Liver (tissue), 9 donors: ENCODE measurements around the gene FAM131C. TPM values are rescaled to one million over a fixed set of nuclear protein-coding genes. Genes with fewer than 3 reads are reported as not detected.
"Not testable (repeated sequence)": the region's sequence is repeated elsewhere in the genome, so short reads cannot be mapped to it uniquely, and the experiment has no call there.

Source experiments
- DNase-seq: peaks from one replicate; pipeline ENCODE4 v3.0.0-alpha.2; 2017; ENCODE audit warnings: low spot score
- H3K27ac ChIP-seq, 2 donors: one replicate each; pipeline ENCODE4 v1.7.0; 2013; ENCODE audit warnings: inconsistent platforms in 2 of 2, low read length in 2 of 2, control low read depth in 1 of 2, low read depth in 1 of 2, mild to moderate bottlenecking in 1 of 2
- H3K27me3 ChIP-seq, 4 donors: one replicate each; pipeline versions ENCODE4 v1.6.1 to v1.7.0; 2013; ENCODE audit warnings: low read length in 3 of 4, inconsistent platforms in 1 of 4, mild to moderate bottlenecking in 1 of 4, moderate library complexity in 1 of 4; ENCODE audit not compliant: control insufficient read depth in 4 of 4, insufficient read depth in 4 of 4
- H3K36me3 ChIP-seq, 4 donors: one replicate each; pipeline versions ENCODE4 v1.6.1 to v1.7.0; 2013; ENCODE audit warnings: low read length in 3 of 4, mild to moderate bottlenecking in 3 of 4, low read depth in 1 of 4, moderate library complexity in 1 of 4; ENCODE audit not compliant: control insufficient read depth in 4 of 4, insufficient read depth in 3 of 4
- H3K4me1 ChIP-seq, 4 donors: one replicate each; pipeline versions ENCODE4 v1.6.1 to v1.7.0; 2013; ENCODE audit warnings: low read length in 3 of 4, mild to moderate bottlenecking in 3 of 4, moderate library complexity in 1 of 4; ENCODE audit not compliant: control insufficient read depth in 4 of 4, insufficient read depth in 4 of 4
- H3K4me3 ChIP-seq, 3 donors: one replicate each; pipeline versions ENCODE4 v1.6.1 to v1.7.0; 2013; ENCODE audit warnings: low read length in 3 of 3, control low read depth in 1 of 3, low read depth in 1 of 3, mild to moderate bottlenecking in 1 of 3
- H3K9ac ChIP-seq, 2 donors: one replicate each; pipeline ENCODE4 v1.7.0; 2013; ENCODE audit warnings: low read length in 2 of 2, mild to moderate bottlenecking in 2 of 2, moderate library complexity in 2 of 2, control low read depth in 1 of 2, low read depth in 1 of 2
- H3K9me3 ChIP-seq, 4 donors: one replicate each; pipeline versions ENCODE4 v1.6.1 to v1.7.0; 2013; ENCODE audit warnings: low read length in 3 of 4; ENCODE audit not compliant: control insufficient read depth in 4 of 4
- EGR1 ChIP-seq, 2 donors: IDR thresholded peaks; 2 replicates each; pipeline ENCODE4 v1.6.1; 2016 to 2018; ENCODE audit warnings: antibody characterized with exemption in 2 of 2, low read depth in 2 of 2
- FOXA2 ChIP-seq: IDR thresholded peaks from 2 replicates; pipeline ENCODE4 v1.6.1; 2016; ENCODE audit warnings: antibody characterized with exemption
- HNF4A ChIP-seq, 2 donors: conservative IDR thresholded peaks; 2 replicates each; pipeline ENCODE4 v1.6.1; 2016; ENCODE audit warnings: antibody characterized with exemption in 2 of 2, mild to moderate bottlenecking in 2 of 2
- HNF4G ChIP-seq: IDR thresholded peaks from 2 replicates; pipeline ENCODE4 v1.6.1; 2016; ENCODE audit warnings: antibody characterized with exemption
- JUND ChIP-seq, 2 donors: IDR thresholded peaks; 2 replicates each; pipeline ENCODE4 v1.6.1; 2016; ENCODE audit warnings: antibody characterized with exemption in 2 of 2
- NR2F2 ChIP-seq: IDR thresholded peaks from 2 replicates; pipeline ENCODE4 v1.6.1; 2016; ENCODE audit warnings: antibody characterized with exemption
- RAD21 ChIP-seq, 2 donors: IDR thresholded peaks; 2 replicates each; pipeline ENCODE4 v1.6.1; 2016; ENCODE audit warnings: antibody characterized with exemption in 2 of 2, mild to moderate bottlenecking in 2 of 2
- RXRA ChIP-seq, 2 donors: IDR thresholded peaks; 2 replicates each; pipeline ENCODE4 v1.6.1; 2017 to 2018; ENCODE audit warnings: antibody characterized with exemption in 2 of 2, mild to moderate bottlenecking in 1 of 2
- SP1 ChIP-seq: IDR thresholded peaks from 2 replicates; pipeline ENCODE4 v1.6.1; 2018; ENCODE audit warnings: antibody characterized with exemption, mild to moderate bottlenecking
- TAF1 ChIP-seq: conservative IDR thresholded peaks from 2 replicates; pipeline ENCODE4 v1.6.1; 2016; ENCODE audit warnings: antibody characterized with exemption, mild to moderate bottlenecking
- WGBS: extraction: QIAGEN DNeasy Blood & Tissue Kit; methylation state at CpG from one replicate; pipeline ENCODE4 v1.1.7; 2013; 5-methylcytosine and 5-hydroxymethylcytosine counted together
- polyA plus RNA-seq, 2 donors: library from polyadenylated mRNA; stranded (reverse) in 1 of 2; unstranded in 1 of 2; fragments of 200-250 nt in 1 of 2; fragments of >200 nt in 1 of 2; fragmentation: Nextera tagmentation in 1 of 2; extraction: Ambion mirVana in 1 of 2; gene quantifications; one replicate each; pipeline versions ENCODE4 v1.2.1 to v1.2.3, GENCODE V29; 2013 to 2015
- total RNA-seq, 2 donors: library from RNA; depleted of rRNA; stranded (reverse); fragments of >200 nt; gene quantifications; one replicate each; pipeline ENCODE4 v1.2.3, GENCODE V29; 2014
- TF ChIP-seq, protein P1 (sequence below): IDR thresholded peaks from 2 replicates; pipeline ENCODE4 v1.6.1; 2016; ENCODE audit warnings: antibody characterized with exemption
- TF ChIP-seq, protein P2 (sequence below): IDR thresholded peaks from 2 replicates; pipeline ENCODE4 v1.6.1; 2016; ENCODE audit warnings: antibody characterized with exemption
- TF ChIP-seq, protein P3 (sequence below): IDR thresholded peaks from 2 replicates; pipeline ENCODE4 v1.6.1; 2016; ENCODE audit warnings: antibody characterized with exemption
- TF ChIP-seq, protein P4 (sequence below): IDR thresholded peaks from 2 replicates; pipeline ENCODE4 v1.6.1; 2016; ENCODE audit warnings: antibody characterized with exemption, mild to moderate bottlenecking
- TF ChIP-seq, protein P5 (sequence below): fragments of 150-350 bp; IDR thresholded peaks from 2 replicates; pipeline ENCODE4 v1.5.1; 2017; ENCODE audit warnings: improper control_type of control experiment, low read depth, low read length; ENCODE audit not compliant: missing input control
- donor health status: healthy.
- donor health status: healthy.
- donor health status: healthy.
- donor health status: healthy.
- donor health status: healthy.

FAM131C gene
- total and polyA plus RNA-seq, 4 donors: 0.05 to 0.92 TPM; not detected in 2

DNA sequence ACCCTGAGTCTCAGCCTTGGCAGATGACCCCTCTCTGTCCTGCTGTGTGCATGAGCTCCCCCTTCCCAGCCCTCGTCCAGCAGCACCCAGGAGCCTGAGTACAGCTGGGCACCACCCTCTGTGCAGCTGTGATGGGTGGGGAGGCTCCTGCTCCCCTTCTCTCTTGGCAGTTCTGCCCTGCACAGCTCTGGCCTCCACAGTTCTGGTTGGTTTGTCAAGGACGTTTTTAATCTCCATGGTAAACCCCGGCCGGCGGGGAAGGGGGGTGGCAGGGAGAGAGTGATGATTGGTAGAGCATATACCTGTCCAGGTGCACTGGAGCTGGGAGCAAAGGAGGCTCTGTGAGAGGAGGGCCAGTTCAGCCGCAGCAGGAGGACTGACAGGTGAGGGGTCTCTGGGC lies 51.8 kb downstream of the FAM131C start, which contains the start of gene CLCNKA:
Gene CLCNKA (plus strand): TSS at position 356 of the 400 bp plus-strand sequence. CDS start 584 bp downstream, outside the sequence.
- no peaks in the 10 kb centered on the region for H3K9me3 ChIP-seq
- no peaks in the 10 kb centered on the region for H3K27me3 ChIP-seq
- H3K4me1 ChIP-seq: peaks cover 3 to 25% (median 22%) of the 10 kb centered on the region in 4 donors
- peak within 1 kb of the TSS; percentile 39 to 64 for H3K27ac ChIP-seq
- H3K36me3 ChIP-seq: no peaks in the 10 kb centered on the region
- H3K9ac ChIP-seq: no peak within 1 kb of the TSS
- TF ChIP-seq NR2F2 (no peak), SP1 (no peak), HNF4A (conservative IDR thresholded peaks at IDR 0.05) (no peak), RXRA (IDR thresholded peaks at IDR 0.05) (no peak), JUND (IDR thresholded peaks at IDR 0.05) (no peak), HNF4G (no peak), EGR1 (IDR thresholded peaks at IDR 0.05; ENCODE audit: low read depth in 2 of 2) (no peak)
- TF ChIP-seq, protein P1, sequence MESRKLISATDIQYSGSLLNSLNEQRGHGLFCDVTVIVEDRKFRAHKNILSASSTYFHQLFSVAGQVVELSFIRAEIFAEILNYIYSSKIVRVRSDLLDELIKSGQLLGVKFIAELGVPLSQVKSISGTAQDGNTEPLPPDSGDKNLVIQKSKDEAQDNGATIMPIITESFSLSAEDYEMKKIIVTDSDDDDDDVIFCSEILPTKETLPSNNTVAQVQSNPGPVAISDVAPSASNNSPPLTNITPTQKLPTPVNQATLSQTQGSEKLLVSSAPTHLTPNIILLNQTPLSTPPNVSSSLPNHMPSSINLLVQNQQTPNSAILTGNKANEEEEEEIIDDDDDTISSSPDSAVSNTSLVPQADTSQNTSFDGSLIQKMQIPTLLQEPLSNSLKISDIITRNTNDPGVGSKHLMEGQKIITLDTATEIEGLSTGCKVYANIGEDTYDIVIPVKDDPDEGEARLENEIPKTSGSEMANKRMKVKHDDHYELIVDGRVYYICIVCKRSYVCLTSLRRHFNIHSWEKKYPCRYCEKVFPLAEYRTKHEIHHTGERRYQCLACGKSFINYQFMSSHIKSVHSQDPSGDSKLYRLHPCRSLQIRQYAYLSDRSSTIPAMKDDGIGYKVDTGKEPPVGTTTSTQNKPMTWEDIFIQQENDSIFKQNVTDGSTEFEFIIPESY: no peak
- TF ChIP-seq, protein P2, sequence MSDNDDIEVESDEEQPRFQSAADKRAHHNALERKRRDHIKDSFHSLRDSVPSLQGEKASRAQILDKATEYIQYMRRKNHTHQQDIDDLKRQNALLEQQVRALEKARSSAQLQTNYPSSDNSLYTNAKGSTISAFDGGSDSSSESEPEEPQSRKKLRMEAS: no peak
- TF ChIP-seq, protein P3, sequence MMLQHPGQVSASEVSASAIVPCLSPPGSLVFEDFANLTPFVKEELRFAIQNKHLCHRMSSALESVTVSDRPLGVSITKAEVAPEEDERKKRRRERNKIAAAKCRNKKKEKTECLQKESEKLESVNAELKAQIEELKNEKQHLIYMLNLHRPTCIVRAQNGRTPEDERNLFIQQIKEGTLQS: no peak
- TF ChIP-seq, protein P4, sequence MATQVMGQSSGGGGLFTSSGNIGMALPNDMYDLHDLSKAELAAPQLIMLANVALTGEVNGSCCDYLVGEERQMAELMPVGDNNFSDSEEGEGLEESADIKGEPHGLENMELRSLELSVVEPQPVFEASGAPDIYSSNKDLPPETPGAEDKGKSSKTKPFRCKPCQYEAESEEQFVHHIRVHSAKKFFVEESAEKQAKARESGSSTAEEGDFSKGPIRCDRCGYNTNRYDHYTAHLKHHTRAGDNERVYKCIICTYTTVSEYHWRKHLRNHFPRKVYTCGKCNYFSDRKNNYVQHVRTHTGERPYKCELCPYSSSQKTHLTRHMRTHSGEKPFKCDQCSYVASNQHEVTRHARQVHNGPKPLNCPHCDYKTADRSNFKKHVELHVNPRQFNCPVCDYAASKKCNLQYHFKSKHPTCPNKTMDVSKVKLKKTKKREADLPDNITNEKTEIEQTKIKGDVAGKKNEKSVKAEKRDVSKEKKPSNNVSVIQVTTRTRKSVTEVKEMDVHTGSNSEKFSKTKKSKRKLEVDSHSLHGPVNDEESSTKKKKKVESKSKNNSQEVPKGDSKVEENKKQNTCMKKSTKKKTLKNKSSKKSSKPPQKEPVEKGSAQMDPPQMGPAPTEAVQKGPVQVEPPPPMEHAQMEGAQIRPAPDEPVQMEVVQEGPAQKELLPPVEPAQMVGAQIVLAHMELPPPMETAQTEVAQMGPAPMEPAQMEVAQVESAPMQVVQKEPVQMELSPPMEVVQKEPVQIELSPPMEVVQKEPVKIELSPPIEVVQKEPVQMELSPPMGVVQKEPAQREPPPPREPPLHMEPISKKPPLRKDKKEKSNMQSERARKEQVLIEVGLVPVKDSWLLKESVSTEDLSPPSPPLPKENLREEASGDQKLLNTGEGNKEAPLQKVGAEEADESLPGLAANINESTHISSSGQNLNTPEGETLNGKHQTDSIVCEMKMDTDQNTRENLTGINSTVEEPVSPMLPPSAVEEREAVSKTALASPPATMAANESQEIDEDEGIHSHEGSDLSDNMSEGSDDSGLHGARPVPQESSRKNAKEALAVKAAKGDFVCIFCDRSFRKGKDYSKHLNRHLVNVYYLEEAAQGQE: no peak
- WGBS: 75% methylated on average over 6 of the region's 6 CpGs
- H3K4me3 ChIP-seq: no peak within 1 kb of the TSS
- no peak for DNase-seq

DNA sequence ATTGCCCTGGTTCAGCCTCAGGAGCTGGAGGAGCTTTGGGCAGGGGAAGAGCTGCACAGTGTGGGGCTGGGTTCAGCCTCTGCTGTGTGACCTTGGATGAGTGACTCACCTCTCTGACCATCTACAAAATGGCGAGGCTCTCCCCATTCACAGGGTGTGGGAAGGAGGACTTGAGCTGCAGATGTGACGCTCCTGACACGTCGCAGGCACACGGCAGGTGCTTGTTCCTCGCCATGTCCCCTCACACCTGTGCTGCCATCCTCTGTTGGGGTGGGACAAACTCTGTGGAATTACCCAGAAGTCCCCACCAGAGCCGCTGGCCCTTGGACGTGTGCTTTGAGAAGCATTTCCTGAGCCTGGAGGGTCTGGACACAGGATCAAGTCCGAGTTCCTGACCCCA lies 52.6 kb downstream of the FAM131C start:
- not testable (repeated sequence) for H3K27ac ChIP-seq, H3K9me3 ChIP-seq, H3K9ac ChIP-seq, H3K27me3 ChIP-seq, H3K4me3 ChIP-seq, DNase-seq, H3K36me3 ChIP-seq
- WGBS: 88% methylated on average over 9 of the region's 9 CpGs
- H3K4me1 ChIP-seq: peaks cover 3 to 25% (median 22%) of the 10 kb centered on the region in 4 donors

DNA sequence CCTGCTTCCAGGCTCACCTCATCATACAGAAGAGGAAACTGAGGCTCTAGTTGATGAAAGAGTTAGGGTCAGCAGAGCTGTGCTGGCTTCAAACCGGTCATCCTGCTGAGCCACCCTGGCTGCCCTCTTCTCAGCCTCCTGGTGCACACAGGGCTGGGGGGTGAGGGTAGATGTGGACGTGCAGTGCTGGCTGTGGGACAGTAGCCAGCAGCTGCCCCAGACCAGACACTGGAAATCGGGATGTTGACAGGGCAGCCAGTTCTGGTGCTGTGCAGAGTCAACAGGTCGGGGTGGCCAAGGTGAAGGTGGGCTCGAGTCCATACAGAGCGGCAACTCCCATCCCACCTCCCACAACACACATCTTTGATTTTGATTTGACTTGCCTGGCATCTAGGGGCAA lies 53.1 kb downstream of the FAM131C start:
- Histone ChIP-seq H3K36me3 (no peaks in the 10 kb centered on the region), H3K4me1 (peaks cover 3 to 25% (median 22%) of the 10 kb centered on the region in 4 donors), H3K27ac (no peak overlapping the region), H3K27me3 (no peaks in the 10 kb centered on the region), H3K4me3 (no peak overlapping the region), H3K9me3 (no peaks in the 10 kb centered on the region), H3K9ac (no peak overlapping the region)
- 76% methylated on average over 6 of the region's 6 CpGs for WGBS
- no peak for DNase-seq
- TF ChIP-seq EGR1 (IDR thresholded peaks at IDR 0.05; ENCODE audit: low read depth in 2 of 2) (no peak), TAF1 (no peak), JUND (IDR thresholded peaks at IDR 0.05) (no peak), RXRA (IDR thresholded peaks at IDR 0.05) (no peak), SP1 (no peak), FOXA2 (no peak), NR2F2 (no peak), HNF4A (conservative IDR thresholded peaks at IDR 0.05) (no peak), RAD21 (IDR thresholded peaks at IDR 0.05) (no peak), HNF4G (no peak)
- TF ChIP-seq, protein P1: no peak
- TF ChIP-seq, protein P2: no peak
- TF ChIP-seq, protein P5, sequence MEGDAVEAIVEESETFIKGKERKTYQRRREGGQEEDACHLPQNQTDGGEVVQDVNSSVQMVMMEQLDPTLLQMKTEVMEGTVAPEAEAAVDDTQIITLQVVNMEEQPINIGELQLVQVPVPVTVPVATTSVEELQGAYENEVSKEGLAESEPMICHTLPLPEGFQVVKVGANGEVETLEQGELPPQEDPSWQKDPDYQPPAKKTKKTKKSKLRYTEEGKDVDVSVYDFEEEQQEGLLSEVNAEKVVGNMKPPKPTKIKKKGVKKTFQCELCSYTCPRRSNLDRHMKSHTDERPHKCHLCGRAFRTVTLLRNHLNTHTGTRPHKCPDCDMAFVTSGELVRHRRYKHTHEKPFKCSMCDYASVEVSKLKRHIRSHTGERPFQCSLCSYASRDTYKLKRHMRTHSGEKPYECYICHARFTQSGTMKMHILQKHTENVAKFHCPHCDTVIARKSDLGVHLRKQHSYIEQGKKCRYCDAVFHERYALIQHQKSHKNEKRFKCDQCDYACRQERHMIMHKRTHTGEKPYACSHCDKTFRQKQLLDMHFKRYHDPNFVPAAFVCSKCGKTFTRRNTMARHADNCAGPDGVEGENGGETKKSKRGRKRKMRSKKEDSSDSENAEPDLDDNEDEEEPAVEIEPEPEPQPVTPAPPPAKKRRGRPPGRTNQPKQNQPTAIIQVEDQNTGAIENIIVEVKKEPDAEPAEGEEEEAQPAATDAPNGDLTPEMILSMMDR: no peak
